NB4 (cell line): ENCODE measurements around the gene ADCY5.

Experiments
- CTCF ChIP-seq: IDR thresholded peaks from one replicate; pipeline ENCODE4 v1.5.1; 2012; ENCODE audit warnings: low read depth, low read length
- POLR2A ChIP-seq: IDR thresholded peaks from 2 replicates; pipeline ENCODE4 v1.6.1; 2011; ENCODE audit warnings: mild to moderate bottlenecking; ENCODE audit not compliant: insufficient read length; ENCODE audit errors: extremely low read depth

GRCh38 chr3:123310186-123310585, 138.7 kb downstream of the ADCY5 start:
- TF ChIP-seq CTCF (no peak), POLR2A (no peak)
